C4-2B (cell line): ENCODE results near the gene PC.

Experiments used
- ZFX ChIP-seq: fragments of 450-650 bp; IDR thresholded peaks from 2 replicates; pipeline ENCODE4 v1.6.1; 2017
- TF ChIP-seq, protein P1 (sequence below): fragments of 450-650 bp; conservative IDR thresholded peaks from 2 replicates; pipeline ENCODE4 v1.5.1; 2017; ENCODE audit warnings: mild to moderate bottlenecking

DNA sequence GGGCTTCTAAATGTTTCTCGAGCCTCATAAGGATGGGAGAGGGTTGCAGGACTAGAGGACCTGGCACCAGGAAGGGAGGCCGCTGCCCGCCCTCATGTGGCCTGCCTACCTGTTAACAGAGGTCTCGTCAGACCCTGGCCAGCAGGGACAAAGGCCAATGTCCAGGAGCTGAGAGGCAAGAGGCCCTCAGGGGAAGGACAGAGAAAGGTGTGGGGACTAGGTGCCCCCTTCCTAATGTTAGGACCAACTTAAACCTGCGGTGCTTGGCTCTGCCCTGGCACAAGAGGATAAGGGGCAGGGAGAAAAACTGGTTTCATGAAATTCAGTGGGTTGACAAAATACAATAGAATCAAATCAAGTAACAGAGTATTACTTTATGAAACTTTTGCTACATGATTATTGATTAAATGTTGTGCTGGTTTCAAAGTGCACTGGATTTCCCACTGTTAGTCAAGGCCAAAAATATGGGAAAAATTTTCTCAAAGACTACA lies 44.8 kb upstream of the PC start:
- TF ChIP-seq, protein P1, sequence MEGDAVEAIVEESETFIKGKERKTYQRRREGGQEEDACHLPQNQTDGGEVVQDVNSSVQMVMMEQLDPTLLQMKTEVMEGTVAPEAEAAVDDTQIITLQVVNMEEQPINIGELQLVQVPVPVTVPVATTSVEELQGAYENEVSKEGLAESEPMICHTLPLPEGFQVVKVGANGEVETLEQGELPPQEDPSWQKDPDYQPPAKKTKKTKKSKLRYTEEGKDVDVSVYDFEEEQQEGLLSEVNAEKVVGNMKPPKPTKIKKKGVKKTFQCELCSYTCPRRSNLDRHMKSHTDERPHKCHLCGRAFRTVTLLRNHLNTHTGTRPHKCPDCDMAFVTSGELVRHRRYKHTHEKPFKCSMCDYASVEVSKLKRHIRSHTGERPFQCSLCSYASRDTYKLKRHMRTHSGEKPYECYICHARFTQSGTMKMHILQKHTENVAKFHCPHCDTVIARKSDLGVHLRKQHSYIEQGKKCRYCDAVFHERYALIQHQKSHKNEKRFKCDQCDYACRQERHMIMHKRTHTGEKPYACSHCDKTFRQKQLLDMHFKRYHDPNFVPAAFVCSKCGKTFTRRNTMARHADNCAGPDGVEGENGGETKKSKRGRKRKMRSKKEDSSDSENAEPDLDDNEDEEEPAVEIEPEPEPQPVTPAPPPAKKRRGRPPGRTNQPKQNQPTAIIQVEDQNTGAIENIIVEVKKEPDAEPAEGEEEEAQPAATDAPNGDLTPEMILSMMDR = no peak
- no peak for TF ChIP-seq ZFX
